Skeletal muscle tissue (tissue), 4 donors: ENCODE data around the gene RASGRF1. TPM values are rescaled to one million over a fixed set of nuclear protein-coding genes. Genes with fewer than 3 reads are reported as not detected.
A peak's percentile ranks its signal among the peaks of the same experiment; 100 is the strongest.
"Not testable (repeated sequence)": the region's sequence is repeated elsewhere in the genome, so short reads cannot be mapped to it uniquely, and the experiment has no call there.

Experiments
- H3K27ac ChIP-seq: one replicate; pipeline ENCODE4 v1.7.0; 2013; ENCODE audit warnings: mild to moderate bottlenecking, low read depth, low read length, inconsistent platforms
- H3K27me3 ChIP-seq, 3 donors: one replicate each; pipeline ENCODE4 v1.7.0; 2013; ENCODE audit warnings: low read length in 3 of 3; ENCODE audit not compliant: control insufficient read depth in 3 of 3, insufficient read depth in 3 of 3
- H3K36me3 ChIP-seq, 3 donors: one replicate each; pipeline ENCODE4 v1.7.0; 2013; ENCODE audit warnings: low read length in 3 of 3; ENCODE audit not compliant: control insufficient read depth in 3 of 3, insufficient read depth in 3 of 3
- H3K4me1 ChIP-seq, 3 donors: one replicate each; pipeline ENCODE4 v1.7.0; 2013; ENCODE audit warnings: low read length in 3 of 3, mild to moderate bottlenecking in 3 of 3; ENCODE audit not compliant: control insufficient read depth in 3 of 3, insufficient read depth in 3 of 3
- H3K4me3 ChIP-seq, 3 donors: one replicate each; pipeline ENCODE4 v1.7.0; 2013; ENCODE audit warnings: low read length in 3 of 3
- H3K9ac ChIP-seq, 3 donors: one replicate each; pipeline ENCODE4 v1.7.0; 2013; ENCODE audit warnings: low read length in 3 of 3, mild to moderate bottlenecking in 3 of 3, moderate library complexity in 2 of 3, low read depth in 1 of 3
- H3K9me3 ChIP-seq, 3 donors: one replicate each; pipeline ENCODE4 v1.7.0; 2013; ENCODE audit warnings: low read length in 3 of 3; ENCODE audit not compliant: control insufficient read depth in 3 of 3
- total RNA-seq: library from RNA; depleted of rRNA; stranded (reverse); fragments of >200 nt; gene quantifications from one replicate; pipeline ENCODE4 v1.2.3, GENCODE V29; 2014
- donor health status: Osteomylitis.

Gene RASGRF1
- total RNA-seq, 1 donor from 2014 or later = not detected

DNA sequence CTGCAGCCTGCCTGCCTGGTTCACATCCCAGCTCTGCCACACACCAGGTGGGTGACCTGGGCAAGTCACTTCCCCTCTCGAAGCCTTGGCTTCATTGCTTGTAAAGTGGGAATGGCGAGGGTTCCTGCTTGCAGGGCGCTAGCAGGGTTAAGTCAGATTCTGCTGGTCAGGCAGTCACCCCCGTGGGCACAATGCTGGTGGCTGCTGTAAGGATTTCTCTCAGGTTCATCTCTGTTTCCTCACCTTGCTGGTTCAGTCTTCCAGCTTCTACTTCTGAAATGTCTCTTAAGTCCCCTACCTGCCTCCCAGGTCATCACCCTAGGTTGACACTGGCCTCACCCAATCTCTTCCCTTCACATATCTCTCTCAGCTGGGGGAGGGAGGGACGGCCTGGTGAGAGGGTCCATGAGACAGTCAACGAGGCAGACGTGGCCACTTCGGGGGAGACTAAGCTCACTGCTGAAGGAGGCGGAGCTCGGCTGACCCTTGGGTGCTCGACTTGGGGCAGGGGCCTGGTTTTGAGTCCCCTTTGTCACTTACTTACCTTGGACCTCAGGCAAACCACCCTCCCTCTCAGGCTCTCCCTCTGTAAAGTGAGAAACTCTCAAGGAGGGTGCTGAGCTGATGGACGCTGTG, 157.3 kb downstream of the RASGRF1 start:
- Histone ChIP-seq H3K9me3 (no peaks in the 10 kb centered on the region), H3K36me3 (peaks cover 0 to 3% (median 3%) of the 10 kb centered on the region in 3 donors), H3K4me3 (no peak overlapping the region), H3K27me3 (peaks cover 0 to 7% (median 2%) of the 10 kb centered on the region in 3 donors), H3K4me1 (peaks cover 32 to 38% (median 37%) of the 10 kb centered on the region in 3 donors), H3K9ac (no peak overlapping the region), H3K27ac (no peak overlapping the region)

DNA sequence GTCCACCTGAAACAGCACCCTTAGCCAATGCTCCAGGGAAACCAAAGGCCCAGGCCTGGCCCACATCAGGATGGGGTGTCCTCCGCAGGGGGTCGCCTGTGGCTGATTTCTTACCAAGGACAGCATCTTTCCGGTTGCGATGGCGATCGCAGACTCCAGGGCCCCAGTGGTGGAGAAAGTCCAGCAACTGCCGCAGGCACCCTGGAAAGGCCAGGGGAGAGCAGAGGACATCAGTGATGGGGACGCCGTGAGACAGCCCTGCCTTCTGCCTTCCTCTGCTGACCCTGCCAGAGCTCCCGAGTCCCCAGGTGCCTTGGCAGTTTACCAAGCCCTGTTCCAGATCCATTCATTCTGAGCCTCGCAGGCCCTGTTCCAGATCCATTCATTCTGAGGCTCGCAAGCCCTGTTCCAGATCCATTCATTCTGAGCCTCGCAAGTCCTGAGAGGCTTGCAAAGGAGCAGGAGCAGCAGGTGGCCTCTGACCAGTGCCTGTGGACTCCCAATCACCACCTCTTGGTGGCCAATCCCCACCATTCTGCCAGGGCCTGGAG, 158.2 kb downstream of the RASGRF1 start:
- peaks cover 0 to 7% (median 2%) of the 10 kb centered on the region in 3 donors for H3K27me3 ChIP-seq
- H3K9ac ChIP-seq = no peak overlapping the region
- no peaks in the 10 kb centered on the region for H3K9me3 ChIP-seq
- H3K4me1 ChIP-seq = peaks cover 28 to 36% (median 32%) of the 10 kb centered on the region in 3 donors
- no peak overlapping the region for H3K4me3 ChIP-seq
- peaks cover 5 to 10% (median 6%) of the 10 kb centered on the region in 3 donors for H3K36me3 ChIP-seq
- no peak overlapping the region for H3K27ac ChIP-seq

DNA sequence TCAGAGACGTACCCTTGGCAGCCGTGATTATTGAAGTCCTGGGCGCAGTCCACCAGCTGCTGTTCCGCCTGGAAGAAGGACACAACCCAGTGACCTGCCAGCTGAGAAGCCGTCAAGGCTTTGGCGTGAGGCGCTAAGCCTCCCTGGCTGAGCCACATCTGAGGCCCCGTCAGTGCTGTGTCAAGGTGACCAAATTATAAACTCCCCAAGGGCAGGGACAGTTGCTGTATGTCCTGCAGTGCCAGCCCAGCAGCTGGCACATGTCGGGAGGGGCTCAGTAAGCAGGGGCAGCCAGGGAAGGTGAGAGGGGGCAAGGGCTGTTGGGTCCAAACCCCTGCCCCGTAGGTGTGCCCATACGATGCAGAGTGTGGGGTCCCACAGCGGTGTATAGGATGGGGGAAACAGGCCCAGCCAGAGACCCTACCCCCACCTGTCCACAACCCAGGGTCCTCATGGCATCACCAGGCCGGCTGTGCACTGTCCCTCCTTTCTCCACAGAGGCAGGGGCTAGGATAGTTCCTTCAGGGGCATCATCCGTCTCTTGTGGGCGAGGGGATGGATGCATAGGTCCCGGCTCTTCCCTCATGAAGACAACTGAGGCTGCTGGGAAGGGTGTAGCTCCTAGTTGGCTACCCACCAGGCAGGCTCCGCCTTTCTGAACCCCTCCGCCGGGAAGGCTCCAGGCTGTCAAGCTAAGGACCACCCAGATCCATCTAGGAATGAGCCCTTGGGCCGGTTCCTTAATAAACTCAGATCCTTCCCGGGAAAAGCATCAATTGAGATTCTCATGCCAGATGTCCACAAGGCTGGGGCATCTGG, 158.9 kb downstream of the RASGRF1 start:
- Histone ChIP-seq H3K27me3 (peaks cover 0 to 7% (median 2%) of the 10 kb centered on the region in 3 donors), H3K36me3 (peaks cover 8 to 16% (median 11%) of the 10 kb centered on the region in 3 donors), H3K4me3 (no peak overlapping the region), H3K27ac (peak overlapping the region; percentile 30), H3K9me3 (no peaks in the 10 kb centered on the region), H3K9ac (peak overlapping the region in 1 of 3 donors; percentile 57), H3K4me1 (peaks cover 23 to 31% (median 30%) of the 10 kb centered on the region in 3 donors)

DNA sequence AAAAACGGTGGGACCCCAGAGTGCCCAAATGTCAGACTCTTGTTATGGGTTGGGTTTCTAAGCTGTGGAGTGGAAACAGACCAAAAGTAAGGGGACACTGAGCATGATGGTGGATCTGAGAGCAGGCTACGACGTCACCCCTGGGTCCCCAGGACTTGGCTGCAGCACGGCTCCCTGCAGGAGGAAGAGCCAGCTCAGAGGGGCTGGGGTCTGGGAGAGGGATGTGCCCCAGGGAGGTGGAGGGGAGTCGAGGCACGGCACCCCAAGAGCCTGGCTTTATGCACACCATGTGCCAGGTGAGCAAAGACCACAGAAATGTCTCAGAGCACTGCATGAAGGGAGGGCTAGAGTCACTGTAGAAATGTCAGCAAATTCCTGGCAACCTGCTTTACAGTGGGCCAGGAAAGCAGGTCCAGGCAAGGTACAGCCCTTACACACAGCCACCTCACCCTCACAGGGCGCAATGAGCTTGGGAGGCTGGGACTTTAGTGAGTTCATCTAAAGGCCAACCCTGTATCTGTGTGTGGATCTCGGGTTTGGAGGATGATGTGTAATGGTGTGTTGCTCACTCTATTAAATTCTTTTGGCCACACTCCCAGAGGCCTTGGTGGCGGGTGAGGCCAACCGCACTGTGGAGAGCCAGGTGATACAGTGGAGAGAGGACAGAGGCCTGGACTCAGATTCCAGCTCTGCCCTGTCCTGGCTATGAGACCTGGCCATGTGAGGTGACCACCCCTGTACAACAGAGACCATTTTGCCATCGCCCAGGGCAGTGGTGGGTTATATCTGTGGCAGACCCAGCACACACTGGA, 159.8 kb downstream of the RASGRF1 start:
- H3K27me3 ChIP-seq = peaks cover 0 to 7% (median 2%) of the 10 kb centered on the region in 3 donors
- H3K4me1 ChIP-seq = peaks cover 23 to 31% (median 30%) of the 10 kb centered on the region in 3 donors
- peaks cover 13 to 19% (median 17%) of the 10 kb centered on the region in 3 donors for H3K36me3 ChIP-seq
- H3K9me3 ChIP-seq = no peaks in the 10 kb centered on the region
- H3K9ac ChIP-seq = peak overlapping the region in 1 of 3 donors; percentile 57
- no peak overlapping the region for H3K4me3 ChIP-seq
- peak overlapping the region; percentile 30 for H3K27ac ChIP-seq

DNA sequence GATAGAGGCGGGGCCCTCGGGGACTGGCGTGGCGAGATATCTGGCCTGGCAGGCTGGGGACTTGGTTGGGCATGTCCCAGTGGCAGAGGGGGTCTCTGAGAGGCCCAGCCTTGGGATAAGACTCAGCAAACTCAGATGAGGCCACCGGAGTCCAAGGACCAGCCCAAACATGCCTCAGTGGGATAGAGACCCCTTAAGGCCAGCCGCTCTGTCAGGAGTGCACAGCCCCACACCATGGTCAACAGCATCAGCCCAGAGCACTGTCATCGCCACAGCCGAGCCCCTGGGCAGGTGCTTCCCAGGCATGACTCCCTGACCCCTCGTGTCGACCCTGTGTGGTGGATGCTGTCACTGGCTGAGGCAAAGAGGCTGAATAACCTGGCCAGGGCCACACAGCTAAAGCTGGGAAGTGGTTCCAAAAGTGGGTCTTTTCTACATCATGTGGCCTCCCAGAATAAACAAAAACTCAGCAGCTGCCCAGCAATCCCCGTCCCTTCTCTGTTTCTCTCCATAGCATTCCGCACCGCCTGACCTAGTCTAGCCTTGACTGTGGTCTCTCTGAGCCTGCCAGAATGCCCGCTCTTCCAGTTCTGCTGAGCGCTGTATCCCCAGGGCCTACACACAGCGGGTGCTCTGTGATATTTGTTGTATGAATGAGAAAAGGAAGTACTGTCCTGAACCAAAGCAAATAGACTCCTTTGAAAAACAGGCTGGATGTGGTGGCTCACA, 160.9 kb downstream of the RASGRF1 start:
- peaks cover 0 to 7% (median 2%) of the 10 kb centered on the region in 3 donors for H3K27me3 ChIP-seq
- peaks cover 23 to 31% (median 28%) of the 10 kb centered on the region in 3 donors for H3K4me1 ChIP-seq
- no peaks in the 10 kb centered on the region for H3K9me3 ChIP-seq
- H3K27ac ChIP-seq = no peak overlapping the region
- H3K4me3 ChIP-seq = no peak overlapping the region
- no peak overlapping the region for H3K9ac ChIP-seq
- peaks cover 20 to 28% (median 21%) of the 10 kb centered on the region in 3 donors for H3K36me3 ChIP-seq

DNA sequence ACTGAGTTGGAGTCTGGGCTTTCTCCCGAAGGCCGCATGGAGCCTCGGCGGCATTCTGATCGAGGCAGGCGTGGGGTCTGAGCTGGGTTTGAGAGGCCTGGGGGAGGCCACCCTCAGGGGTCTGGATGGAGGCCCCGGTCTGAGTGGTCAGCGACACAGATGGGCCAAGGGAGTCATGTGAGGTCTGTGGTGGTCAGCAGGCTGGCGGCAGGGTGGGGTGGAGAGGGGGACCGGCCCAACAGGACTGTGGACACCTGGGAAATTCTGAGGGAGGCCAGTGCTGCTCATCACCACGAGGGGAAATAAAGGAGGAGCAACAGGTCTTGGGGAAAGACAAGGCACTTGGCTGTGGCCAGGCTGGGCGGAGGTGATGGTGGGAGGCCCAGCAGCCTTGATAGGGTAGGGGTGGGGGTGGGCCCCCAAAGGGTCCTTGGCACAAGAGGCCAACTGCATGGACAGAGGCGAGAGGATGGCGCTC, 161.9 kb downstream of the RASGRF1 start:
- Histone ChIP-seq H3K27me3 (peaks cover 0 to 3% (median 0%) of the 10 kb centered on the region in 3 donors), H3K9ac (no peak overlapping the region), H3K4me1 (peaks cover 18 to 23% (median 21%) of the 10 kb centered on the region in 3 donors), H3K9me3 (no peaks in the 10 kb centered on the region), H3K27ac (no peak overlapping the region), H3K4me3 (no peak overlapping the region), H3K36me3 (peaks cover 20 to 28% (median 21%) of the 10 kb centered on the region in 3 donors)

DNA sequence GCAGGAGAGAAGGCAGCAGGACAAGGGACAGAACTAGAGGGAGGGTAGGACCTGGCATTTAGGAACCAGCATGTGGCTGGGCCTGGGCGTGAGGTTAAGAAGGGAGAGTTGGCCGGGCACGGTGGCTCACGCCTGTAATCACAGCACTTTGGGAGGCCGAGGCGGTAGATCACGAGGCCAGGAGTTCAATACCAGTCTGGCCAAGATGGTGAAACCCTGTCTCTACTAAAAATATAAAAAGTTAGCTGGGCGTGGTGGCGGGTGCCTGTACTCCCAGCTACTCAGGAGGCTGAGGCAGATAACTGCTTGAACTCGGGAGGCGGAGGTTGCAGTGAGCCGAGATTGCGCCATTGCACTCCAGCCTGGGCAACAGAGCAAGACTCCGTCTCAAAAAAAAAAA, 162.4 kb downstream of the RASGRF1 start:
- not testable (repeated sequence) for H3K9ac ChIP-seq, H3K27me3 ChIP-seq, H3K27ac ChIP-seq, H3K4me3 ChIP-seq, H3K9me3 ChIP-seq
- H3K4me1 ChIP-seq = peaks cover 14 to 19% (median 16%) of the 10 kb centered on the region in 3 donors
- H3K36me3 ChIP-seq = peaks cover 20 to 30% (median 23%) of the 10 kb centered on the region in 3 donors

DNA sequence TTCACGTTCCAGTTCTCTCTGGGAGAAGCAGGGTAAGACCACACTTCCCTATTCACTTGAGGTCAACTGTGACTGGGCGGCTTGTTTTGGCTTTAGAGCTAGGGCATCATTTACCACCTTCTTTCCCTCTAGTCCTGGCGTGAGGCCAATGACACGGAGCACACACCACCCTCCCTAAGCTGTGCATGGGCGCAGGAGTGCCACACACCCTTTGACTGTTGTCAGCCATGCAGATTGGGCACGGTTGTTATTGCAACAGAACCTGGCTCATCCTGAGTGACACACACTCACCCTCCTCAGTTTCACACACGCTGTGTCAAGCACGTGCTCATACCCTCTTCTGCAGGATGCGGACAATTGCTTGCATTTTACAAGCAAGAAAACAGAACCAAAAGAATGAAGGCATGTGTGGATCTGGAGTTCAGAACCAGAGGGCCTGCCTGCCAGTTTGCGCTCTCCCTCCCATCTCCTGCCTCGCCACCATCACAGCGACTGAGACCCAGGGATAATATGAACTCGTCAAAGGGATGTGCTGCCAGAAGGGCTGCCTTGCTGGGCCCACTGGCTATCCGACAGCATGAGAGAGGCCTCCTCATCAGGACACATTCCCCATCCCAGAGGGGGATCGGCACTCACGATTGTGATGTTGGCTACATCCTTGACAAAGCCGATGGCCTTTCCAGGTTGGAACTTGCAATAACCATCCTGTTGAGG, 163.3 kb downstream of the RASGRF1 start:
- H3K4me3 ChIP-seq = no peak overlapping the region
- H3K27ac ChIP-seq = no peak overlapping the region
- H3K27me3 ChIP-seq = no peaks in the 10 kb centered on the region
- peaks cover 26 to 40% (median 30%) of the 10 kb centered on the region in 3 donors for H3K36me3 ChIP-seq
- H3K9me3 ChIP-seq = no peaks in the 10 kb centered on the region
- peaks cover 14 to 17% (median 15%) of the 10 kb centered on the region in 3 donors for H3K4me1 ChIP-seq
- no peak overlapping the region for H3K9ac ChIP-seq
